ENCODE results near the gene EFEMP2.

- TF ChIP-seq EZH2phosphoT487 (IDR thresholded peaks at IDR 0.05; ENCODE audit: borderline replicate concordance, low read length) = no peak
- no peak for TF ChIP-seq CTCF (IDR thresholded peaks at IDR 0.05; ENCODE audit: low read depth, low read length, poor library complexity, severe bottlenecking)
These were observed 2.3 kb downstream of the EFEMP2 start for GRCh38 chr11:65870307-65870658.

Measured in DOHH2 (cell line).